Airway epithelial cell (primary cell): Measurements from ENCODE around the gene EIF3J. TPM values are rescaled to one million over a fixed set of nuclear protein-coding genes. Genes with fewer than 3 reads are reported as not detected.

ENCODE experiments used
- total RNA-seq: library from RNA; depleted of rRNA; stranded (reverse); fragments of >200 nt; gene quantifications from 2 replicates; pipeline ENCODE4 v1.2.3, GENCODE V29; 2015

The EIF3J gene, protein sequence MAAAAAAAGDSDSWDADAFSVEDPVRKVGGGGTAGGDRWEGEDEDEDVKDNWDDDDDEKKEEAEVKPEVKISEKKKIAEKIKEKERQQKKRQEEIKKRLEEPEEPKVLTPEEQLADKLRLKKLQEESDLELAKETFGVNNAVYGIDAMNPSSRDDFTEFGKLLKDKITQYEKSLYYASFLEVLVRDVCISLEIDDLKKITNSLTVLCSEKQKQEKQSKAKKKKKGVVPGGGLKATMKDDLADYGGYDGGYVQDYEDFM
- 29.2 and 49.1 TPM in 2 replicates for total RNA-seq

DNA sequence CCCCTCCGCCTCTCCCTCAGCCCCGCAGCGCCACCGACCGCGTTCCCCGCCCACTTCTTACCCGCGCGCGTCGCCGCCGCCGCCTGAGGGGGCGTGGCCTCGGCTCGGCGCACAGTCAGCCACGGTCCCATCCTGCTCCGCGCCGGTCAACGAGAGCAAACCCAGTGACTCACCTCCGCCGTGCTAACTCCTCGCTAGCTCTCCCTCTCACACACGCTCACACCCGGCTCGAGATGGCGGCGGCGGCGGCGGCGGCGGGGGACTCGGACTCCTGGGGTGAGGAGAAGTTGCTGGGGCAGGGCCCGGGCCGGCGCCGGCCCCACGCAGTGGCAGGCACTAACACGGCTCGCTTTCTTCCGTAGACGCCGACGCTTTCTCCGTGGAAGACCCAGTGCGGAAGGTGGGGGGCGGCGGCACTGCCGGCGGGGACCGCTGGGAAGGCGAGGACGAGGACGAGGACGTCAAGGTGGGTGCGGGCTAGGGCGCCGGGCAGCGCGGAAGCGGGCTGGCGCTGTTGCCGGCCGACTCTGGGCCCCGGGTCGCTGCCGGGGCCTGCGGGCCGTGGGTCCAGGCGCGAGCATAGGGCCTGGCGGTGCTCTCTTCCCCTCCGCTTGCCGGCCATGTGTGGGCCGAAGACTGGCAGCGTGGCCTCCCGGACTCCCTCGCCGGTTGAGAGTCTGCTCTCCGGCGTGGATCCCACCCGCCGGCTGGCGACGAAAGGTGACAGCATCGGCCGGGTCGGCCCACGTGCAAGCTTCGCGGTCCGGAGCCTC is at the start of gene EIF3J:
Gene EIF3J (plus strand): TSS at position 186 of the 773 bp plus-strand sequence. CDS start 48 bp downstream, at position 234.

Other genes starting within 250 kb of the EIF3J start
- gene GOLM2, start 248.4 kb upstream of the EIF3J start, total RNA-seq, result 27.4 and 31.5 TPM in 2 replicates
- 22.8 and 27.1 TPM in 2 replicates for gene CTDSPL2, start 109.5 kb upstream of the EIF3J start, total RNA-seq
- 26.5 and 48.8 TPM in 2 replicates for gene SPG11, start 126.5 kb downstream of the EIF3J start, total RNA-seq
- not detected in 2 replicates for gene PATL2, start 174.2 kb downstream of the EIF3J start, total RNA-seq
- gene B2M, start 174.4 kb downstream of the EIF3J start, total RNA-seq, result 482 and 517 TPM in 2 replicates
- 3.3 and 4.8 TPM in 2 replicates for gene TRIM69, start 199.4 kb downstream of the EIF3J start, total RNA-seq